ENCODE measurements around the gene LAMA2.
"Not testable (repeated sequence)": the region's sequence is repeated elsewhere in the genome, so short reads cannot be mapped to it uniquely, and the experiment has no call there.

LAMA2 gene

DNA sequence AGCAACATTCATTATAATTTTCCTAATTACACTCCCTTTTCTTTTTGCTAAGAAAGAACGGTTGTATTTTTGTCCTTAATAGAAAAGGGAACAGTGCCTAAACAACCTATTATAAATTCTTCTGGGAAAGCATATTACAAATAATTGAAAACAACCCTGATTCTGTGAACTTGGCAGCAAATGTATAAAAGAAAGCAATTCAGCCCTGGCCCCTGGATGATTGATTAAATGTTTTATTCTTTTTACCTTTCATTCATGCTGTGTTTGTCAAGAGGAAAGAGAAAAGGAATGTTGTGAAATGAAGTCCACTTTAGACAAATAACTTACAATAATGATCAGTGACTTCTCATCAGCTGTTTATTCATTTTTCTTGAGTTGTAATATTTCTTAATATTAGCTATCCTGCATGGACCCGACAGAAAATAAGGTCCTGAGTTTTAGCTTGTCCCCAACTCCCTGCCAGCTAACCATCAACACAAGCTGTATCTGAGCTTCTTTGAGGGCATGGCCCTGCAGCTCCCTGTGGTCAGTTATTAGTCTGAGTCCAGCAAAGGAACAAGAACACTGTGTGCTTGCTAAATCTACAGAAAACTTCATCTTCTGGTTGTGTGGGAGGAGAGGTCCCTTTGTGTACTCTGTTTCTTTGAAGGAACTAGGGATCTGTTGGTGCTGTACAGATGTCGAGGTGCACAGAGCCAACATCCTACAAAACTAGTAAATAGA is 248.2 kb downstream of the LAMA2 start:
- no peak for DNase-seq (ENCODE audit: low read depth)

DNA sequence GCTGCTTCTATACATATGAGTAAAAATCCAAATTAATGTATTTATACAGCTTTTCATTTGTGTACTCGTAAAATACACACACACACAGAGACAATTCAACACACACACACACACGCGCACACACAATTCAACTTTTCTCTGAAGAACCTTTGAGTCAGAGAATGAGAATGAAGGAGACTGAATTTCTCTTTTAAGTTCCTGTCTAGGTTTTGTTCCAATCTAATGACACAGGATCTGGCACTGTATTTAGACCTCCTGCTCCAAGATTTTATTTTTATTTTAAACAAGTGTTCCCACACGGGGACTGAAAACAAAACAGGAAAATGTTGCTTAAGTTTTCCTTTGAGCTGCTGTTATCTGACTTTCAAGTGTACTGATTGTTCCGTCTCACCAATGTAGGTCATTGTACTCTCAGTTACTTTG is 250.8 kb downstream of the LAMA2 start:
- no peak for DNase-seq (ENCODE audit: low read depth)

DNA sequence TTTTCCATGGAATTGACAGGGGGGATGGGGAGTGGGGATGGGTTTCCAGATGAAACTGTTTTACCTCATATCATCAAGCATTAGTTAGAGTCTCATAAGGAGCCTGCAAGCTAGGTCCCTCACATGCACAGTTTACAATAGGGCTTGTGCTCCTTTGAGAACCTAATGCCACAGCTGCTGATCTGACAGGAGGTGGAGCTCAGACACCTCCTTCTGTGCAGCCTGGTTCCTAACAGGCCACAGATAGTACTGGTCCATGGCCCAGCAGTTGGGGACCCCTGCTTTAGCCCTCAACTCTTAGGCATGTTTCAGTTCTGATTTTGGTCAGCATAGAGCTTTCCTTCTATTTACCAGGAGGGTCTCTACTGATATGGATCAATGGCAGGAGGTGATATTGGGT is 251.6 kb downstream of the LAMA2 start:
- no peak for DNase-seq (ENCODE audit: low read depth)

DNA sequence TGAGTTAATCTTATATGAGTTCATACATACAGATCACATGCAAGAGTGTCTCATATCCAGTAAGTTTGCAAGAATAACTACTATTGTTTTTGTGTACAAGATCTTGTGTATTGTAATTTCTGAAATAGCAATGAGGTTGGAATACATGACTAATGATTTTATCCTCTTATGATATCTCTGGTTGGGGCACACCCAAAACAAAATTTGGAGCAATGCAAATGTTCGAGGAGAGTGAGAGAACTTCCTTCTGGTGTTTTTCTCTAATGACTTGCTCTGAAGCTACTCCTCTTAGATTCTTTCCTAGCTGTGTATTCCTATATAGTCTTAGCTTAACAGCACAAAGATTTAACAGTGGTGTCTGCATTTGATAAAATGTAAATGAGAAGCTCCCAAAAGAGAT is 252.5 kb downstream of the LAMA2 start:
- no peak for DNase-seq (ENCODE audit: low read depth)

DNA sequence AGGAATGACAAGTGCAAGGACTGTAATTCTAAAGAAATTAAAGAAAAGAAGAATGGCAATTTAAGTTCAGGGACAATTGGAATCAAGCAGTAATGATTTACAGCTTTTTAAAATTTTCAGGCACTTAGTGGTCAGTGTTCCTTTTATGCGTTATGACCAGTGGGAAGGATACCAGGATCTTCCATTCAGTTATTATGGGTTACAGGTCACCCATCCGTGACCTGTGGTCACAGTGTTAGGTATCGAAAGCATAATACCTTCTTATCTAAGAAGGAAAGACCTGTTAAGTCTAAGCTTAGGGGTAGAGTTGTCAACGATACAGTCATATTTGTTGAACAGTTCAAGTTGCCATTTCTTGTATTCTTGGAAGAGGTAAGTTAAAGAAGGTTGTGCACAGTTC is 253.8 kb downstream of the LAMA2 start:
- DNase-seq (ENCODE audit: low read depth): no peak

DNA sequence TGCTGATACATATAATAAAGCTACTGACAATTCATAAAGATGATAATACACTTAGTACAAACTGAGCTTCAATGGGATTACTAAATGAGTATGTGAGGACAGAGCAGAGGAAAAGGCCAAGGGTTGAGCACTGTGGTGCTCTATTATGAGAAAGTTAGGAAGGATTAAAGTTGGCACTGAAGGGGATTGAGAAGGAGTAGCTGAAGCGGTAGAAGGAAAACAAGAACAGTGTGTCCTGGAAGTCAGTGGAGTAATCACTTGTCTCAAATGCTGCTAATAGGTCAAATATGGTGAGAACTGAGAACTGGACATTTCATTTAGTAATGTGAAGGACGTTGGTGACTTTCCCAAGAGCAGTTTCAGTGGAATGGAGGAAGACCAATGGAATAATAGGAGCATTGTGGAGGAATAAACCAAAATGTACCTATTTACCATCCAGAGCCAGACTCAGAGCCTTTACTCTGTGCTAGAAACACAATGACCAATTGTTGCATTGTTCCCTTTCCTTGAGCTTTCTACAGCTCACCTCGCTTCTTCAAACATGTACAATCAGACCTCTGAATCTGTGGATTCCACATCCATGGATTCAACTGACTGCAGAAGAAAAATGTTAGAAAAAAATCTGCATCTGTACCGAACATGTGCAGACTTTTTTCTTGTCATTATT is 255.9 kb downstream of the LAMA2 start:
- no peak for DNase-seq (ENCODE audit: low read depth)

DNA sequence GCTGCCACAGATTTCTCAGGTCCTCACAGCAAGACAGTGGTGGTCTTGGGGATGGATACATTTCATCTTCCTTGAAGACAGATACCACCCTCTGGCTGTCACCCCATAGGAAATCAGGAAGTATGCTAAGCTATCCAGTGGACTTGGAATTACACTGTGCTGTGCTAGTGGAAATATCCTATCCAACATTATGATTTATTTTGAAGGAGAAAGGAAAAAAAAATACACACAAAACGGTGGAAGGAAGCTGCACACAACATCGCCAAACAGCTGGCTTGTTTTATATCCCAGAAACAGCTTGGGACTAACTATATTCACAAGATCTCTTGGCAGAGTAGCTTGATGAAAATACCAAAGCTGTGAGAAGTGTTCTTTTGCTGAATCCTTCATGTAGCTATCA is 257.6 kb downstream of the LAMA2 start:
- no peak for DNase-seq (ENCODE audit: low read depth)

DNA sequence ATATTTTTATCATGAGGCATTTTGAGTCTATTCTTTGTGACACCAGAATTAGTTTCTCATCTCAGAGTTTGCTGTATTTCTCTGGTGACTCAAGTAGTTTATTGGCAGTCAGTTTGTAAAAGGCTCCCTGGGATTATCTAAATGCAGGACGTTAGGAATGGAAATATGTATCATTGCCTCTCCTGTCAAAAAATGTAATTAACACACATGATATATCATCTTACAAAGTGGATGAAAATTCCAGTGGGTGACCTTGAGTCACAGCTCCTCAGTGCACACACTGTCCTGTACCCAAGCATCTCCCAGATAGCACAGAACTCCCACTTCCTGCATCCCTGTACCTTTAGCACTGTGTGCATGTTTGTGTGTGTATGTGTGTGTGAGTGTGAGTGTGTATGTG is 258.6 kb downstream of the LAMA2 start:
- no peak for DNase-seq (ENCODE audit: low read depth)

DNA sequence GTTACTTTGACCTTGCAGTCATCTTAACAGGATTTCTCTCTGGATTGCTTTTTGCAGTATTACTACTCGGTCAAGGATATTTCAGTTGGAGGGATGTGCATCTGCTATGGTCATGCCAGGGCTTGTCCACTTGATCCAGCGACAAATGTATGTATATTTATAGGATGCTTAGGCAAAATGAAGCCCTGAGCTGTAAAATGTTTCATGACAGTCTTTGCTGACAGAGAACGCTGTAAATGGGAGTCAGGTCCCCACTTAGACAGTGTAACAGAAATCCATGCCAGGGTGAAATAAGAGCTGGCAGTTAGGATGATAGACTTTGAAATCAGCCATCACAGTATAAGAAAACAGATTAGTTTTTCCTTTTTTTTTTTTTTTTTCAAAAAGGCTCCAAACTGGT is 264.0 kb downstream of the LAMA2 start:
- DNase-seq (ENCODE audit: low read depth): no peak

DNA sequence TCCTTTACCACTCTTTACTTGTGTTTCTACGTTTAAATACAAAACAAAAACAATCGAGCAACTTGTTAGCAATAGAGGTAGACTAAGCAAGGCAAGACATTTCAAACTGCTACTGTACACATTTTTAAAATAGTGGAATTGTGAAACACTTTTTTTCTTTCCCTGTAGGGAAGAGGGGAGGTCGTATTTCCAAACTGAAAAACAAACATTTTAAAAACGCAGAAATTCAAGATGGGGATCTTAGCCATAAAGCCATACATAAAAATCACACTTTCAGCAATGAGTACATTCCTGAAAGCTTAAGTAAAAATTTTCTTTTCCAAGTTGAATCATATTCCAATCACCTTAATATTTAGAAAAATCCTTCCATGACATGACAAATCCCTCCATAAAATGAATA is 267.6 kb downstream of the LAMA2 start:
- DNase-seq (ENCODE audit: low read depth): no peak

DNA sequence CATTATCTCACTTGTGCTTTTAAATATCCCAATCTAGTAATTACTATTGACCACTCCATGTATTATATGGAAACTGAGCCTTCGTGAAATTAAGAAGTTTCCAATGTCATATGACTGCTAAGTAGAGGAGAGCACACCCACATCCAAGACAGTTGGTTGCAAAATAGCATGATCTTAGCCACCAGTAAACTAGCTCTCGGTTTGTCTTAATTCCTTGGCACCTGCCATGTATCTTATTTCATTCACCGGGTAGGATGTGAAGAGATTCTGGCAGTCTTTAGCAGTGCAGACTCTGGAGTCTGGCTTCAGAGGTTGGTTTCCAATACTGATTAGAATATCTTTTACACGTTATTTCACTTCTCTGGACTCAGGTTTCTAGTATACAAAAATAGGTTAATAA is 270.3 kb downstream of the LAMA2 start:
- no peak for DNase-seq (ENCODE audit: low read depth)

DNA sequence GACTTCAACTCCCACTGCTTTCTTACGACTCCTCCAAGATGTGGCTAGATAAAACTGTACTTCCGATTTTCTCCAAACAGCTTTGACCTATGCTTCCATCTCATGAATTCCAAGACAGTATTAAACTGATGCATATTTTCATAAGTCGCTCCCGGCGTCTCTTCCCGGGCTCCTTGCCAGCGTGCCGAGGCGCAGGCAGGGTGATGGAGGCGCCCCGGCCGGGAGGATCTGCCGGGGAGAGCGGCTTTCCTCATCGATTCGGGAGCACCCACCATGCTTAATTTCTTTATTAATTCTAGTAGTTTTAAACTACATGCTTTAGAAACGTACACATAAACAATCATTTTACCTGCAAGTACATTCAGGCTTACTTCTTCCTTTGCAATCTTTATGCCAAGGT is 276.3 kb downstream of the LAMA2 start:
- DNase-seq (ENCODE audit: low read depth): not testable (repeated sequence)

DNA sequence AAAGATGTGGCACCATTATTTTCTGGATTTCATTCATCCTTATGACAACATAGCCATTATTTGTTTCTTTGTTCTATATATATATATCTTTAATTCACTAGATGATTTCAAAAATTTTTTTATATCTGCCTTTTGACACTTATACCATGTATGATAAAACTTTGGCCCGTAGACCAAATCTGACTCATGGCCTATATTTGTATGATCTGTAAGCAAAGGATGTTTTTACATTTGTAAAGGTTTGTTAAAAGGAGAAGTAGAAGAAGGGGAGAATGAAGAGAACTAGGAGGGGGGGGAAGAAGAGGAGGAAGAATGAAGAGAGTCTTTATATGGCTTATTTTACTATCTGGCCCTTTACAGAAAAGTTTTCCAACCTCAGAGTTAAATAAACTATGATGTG is 279.7 kb downstream of the LAMA2 start:
- no peak for DNase-seq (ENCODE audit: low read depth)

DNA sequence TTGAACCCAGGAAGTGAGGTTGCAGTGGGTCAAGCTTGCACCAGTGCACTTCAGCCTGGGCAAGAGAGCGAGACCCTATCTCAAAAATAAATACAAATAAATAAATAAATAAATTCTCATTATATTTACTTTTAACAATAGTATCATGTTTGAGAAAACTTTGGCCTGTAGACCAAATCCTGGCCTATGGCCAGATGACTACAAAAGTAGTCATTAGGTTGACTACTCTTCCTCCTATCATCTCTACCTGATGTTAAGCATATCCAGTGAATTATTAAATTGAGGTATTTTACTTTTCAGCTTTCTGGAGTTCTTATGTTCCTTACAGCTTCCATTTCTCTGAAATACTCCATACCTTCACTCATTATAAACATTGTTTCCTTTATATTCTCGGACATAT is 280.6 kb downstream of the LAMA2 start:
- DNase-seq (ENCODE audit: low read depth): no peak

DNA sequence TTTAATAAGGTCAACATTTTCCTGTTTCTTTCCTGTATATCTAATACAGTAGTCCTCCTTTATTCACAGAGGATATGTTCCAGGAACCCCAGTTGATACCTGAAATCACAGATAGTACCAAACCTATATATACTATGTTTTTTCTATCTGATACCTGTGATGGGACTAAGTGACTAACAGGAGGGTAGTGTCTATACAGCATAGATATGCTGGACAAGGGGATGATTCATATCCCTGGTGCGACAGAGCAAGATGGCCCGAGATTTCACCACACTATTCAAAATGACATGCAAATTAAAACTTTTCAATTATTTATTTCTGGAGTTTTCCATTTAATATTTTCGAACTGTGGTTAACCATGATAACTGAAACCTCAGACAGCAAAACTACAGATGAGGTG is 281.1 kb downstream of the LAMA2 start:
- DNase-seq (ENCODE audit: low read depth): no peak

DNA sequence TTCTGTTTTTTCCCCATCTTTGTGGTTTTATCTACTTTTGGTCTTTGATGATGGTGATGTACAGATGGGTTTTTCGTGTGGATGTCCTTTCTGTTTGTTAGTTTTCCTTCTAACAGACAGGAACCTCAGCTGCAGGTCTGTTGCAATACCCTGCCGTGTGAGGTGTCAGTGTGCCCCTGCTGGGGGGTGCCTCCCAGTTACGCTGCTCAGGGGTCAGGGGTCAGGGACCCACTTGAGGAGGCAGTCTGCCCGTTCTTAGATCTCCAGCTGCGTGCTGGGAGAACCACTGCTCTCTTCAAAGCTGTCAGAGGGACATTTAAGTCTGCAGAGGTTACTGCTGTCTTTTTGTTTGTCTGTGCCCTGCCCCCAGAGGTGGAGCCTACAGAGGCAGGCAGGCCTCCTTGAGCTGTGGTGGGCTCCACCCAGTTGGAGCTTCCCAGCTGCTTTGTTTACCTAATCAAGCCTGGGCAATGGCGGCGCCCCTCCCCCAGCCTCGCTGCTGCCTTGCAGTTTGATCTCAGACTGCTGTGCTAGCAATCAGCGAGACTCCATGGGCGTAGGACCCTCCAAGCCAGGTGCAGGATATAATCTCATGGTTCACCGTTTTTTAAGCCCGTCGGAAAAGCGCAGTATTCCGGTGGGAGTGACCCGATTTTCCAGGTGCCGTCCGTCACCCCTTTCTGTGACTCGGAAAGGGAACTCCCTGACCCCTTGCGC is 289.5 kb downstream of the LAMA2 start:
- DNase-seq (ENCODE audit: low read depth): not testable (repeated sequence)

DNA sequence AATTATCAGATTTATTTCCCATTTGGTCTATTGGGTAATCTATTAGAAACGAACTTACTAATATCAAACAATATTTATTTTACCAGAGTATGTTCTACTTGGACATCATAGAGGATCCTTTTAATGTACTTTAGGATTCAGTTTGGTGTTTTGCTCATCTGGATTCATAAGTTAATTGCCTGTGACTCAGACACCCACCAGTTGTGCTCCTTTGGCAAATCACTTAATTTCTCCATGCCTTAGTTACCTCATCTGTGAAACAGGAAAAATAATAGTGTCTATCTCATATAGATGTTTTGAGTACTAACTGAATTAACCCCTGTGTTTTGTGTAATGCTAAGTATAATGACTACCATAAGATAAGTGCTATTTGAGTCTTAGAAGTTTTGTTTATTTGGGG is 292.1 kb downstream of the LAMA2 start:
- DNase-seq (ENCODE audit: low read depth): no peak

DNA sequence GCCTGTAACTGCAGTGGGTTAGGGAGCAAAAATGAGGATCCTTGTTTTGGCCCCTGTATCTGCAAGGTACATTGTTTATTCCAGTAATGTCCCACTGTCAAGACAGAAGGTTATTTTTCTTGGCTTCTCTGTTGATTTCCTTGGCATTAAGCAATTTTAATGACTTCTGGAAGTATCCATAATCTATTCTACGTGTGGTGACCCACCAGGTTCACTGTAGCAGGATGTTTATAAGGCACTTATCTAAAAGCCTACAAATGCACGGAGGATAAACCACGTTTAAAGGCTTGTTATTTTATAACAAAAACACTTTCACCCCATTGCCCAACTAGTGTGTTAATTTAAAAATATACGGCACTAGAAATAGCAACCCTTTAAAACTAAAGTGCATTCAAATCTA is 294.9 kb downstream of the LAMA2 start:
- no peak for DNase-seq (ENCODE audit: low read depth)

DNA sequence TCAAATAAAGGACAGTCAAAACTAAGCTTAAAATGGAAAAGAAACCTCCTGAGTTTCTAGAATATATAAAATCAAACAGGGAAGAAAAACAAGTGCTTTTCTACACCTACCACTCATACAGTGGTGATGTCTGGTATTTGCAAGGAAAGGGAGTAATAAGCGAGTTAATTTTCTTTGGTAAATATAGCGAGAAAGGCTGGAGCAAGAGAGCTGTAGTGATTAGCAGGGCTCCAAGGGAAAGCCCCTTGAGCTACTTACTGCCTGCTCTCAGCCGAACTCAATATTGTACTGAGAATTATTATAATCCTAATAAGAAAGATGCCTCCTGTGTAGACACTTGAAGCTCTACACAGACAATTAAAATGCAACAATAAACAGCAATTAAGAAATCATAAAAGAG is 296.3 kb downstream of the LAMA2 start:
- DNase-seq (ENCODE audit: low read depth): no peak

DNA sequence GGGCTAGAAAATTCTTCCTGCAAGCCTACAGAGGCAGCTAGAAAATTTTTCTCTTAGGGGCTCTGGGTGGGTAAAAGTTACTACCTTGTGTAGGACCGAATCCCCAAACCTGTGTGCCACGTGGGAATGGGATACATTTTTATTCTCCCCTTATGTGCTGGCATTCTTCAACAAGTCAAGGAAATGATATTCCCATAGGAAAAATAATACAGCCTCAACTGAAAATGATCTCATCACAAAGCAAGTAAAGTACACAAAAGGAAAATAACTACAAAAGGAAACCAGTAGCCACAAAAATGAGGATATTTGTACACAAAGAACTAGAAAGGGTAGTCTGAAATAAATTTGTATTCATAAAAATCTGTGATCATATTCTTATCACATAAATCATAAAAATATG is 298.1 kb downstream of the LAMA2 start:
- DNase-seq (ENCODE audit: low read depth): no peak

DNA sequence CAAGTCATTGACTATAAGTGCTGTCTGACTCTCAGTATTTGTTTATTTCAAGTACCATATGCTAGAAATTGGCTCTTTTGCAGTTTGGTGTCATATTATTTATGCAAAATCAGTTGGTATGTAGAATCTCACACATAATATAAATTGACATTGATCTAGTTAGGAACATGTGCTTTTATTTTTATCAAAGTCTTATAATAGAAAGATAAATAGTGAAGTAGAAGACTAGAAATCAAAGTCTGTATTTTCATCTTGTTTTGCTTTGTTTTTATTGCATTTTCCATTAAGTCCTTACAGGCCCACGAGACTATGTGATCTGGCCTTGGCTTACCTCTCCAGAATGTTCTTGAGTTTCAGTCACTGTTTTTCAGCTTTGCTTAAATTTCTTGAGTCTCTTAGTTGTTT is 300.3 kb downstream of the LAMA2 start:
- no peak for DNase-seq (ENCODE audit: low read depth)

DNA sequence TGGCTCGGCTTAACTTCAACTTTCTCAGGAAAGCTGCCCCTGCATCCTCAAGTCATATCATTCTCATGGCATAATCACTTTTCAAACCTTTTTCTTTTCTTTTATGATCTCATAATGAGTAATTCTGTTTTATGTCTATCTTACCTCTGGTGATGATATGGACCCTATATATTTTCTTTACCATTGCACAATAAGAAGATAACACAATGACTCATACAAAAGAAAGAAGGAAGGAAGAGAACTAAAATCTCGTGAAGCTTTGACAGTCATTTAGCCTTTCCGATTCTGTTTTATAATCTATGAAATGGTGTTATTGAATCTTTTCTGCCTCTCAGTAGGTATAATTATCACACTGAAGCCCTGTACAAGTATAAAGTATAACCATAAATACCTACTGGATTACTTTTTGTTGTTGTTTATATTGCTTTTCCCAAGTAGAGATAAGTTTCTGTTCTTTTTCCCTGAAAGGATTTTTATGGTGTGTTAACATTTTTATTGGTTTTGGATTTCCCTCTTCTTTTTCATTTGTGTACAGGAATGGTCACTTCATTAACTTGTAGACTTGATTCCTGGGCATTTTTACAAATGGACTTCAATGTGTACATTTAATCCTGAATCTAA is 300.9 kb downstream of the LAMA2 start:
- DNase-seq (ENCODE audit: low read depth): no peak

DNA sequence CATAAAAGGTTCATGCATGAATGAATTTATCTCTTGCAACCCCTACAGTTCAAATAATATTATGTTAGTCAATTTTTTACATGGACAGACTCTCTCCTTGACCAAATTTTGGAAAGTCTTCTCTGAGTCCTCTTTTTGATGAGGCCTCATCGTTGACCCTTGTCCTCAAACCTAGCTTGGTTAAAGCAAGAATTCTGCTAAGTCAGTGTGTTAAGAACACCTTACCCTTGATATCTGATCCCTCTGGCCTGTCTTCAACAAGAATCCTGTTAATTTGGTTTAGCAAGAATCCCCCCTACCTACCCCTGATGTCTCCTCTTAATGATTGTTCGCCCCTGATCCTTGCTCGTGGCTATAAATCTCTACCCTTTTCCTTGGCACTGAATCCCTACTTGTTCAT is 301.4 kb downstream of the LAMA2 start:
- DNase-seq (ENCODE audit: low read depth): no peak
